ENCODE measurements around the gene RERG.

The RERG gene

GRCh38 chr12:15216036-15216889 lies 5.0 kb downstream of the RERG start:
- no peak for DNase-seq

- DNase-seq, result no peak
Observed at GRCh38 chr12:15214851-15215601, 6.2 kb downstream of the RERG start.

- DNase-seq, result no peak
Observed at GRCh38 chr12:15212930-15213329, 8.3 kb downstream of the RERG start.

GRCh38 chr12:15209782-15210181 lies 11.4 kb downstream of the RERG start:
- DNase-seq, result no peak

DNA sequence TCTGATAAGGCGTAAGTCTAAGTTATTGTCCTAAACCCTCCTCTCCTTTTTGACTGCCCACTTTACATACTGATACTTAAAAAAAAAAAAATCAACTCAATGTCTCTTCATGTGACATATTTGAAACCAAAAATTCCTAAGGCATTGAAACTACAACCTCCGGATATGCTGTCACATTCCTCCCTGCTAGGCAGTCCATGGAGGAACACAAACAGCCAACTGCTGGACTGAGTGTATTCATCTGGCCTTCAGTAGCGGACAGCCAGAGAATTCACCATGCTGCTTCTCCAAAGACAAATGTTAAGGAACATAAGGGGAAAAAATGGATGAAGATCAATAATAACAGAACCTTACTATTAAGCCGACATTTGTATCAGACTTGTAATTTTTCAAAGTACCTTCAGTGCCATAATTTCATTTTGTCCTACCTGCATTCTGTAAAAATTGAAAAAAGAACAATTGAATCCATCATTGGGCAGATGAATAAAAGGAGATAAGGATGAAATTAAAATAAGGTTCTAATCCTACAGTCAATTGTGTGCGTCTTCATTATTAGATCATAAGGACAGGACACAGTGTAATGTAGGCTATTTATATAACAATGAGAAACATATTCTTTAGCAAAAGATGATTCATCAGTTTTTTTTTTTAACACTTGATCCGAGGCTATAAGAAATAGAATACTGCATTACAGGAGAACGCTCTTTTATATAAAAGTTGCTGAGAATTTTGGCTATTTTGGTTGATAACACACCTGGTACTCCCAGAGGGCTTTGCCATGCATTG lies 12.2 kb downstream of the RERG start:
- no peak for DNase-seq

- no peak for DNase-seq
Observed at GRCh38 chr12:15208140-15208539, 13.1 kb downstream of the RERG start.

GRCh38 chr12:15206831-15207389 lies 14.3 kb downstream of the RERG start:
- DNase-seq, result no peak

DNA sequence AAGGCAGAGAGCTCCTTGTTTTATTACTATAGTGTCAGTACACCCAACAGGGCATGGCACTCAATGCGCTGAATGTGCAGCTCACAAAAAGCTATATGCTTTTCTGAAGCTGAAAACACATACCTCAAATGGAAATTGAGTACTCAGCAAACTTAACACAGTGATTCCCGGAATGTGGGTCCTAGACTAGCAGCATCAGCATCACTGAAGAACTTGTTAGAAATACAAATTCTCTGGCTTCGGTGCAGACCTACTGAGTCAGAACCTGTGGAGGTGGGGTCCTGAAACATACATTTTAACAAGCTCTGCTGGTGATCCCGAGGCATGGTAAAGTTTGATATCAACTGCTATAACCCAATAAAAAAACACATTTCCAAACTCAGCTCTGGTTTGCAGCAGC lies 14.9 kb downstream of the RERG start:
- no peak for DNase-seq

- no peak for DNase-seq
Observed at GRCh38 chr12:15205341-15206010, 15.7 kb downstream of the RERG start.

DNA sequence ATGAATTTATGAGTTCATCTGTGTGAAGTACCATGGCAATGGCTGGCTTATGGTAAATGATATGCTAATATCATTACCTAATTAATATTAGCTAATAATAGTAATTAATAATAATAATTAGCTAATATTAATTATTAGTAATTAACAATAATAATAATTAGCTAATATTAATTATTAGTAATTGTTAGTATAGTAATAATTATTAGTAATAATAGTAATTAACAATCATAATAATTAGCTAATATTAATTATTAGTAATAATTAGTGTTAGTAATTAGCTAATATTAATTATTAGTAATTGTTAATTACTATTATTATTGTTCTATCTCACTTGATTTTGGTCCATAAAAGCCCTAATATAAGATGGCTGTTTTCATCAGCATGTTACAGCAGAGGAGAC lies 19.8 kb downstream of the RERG start:
- DNase-seq, result no peak

DNA sequence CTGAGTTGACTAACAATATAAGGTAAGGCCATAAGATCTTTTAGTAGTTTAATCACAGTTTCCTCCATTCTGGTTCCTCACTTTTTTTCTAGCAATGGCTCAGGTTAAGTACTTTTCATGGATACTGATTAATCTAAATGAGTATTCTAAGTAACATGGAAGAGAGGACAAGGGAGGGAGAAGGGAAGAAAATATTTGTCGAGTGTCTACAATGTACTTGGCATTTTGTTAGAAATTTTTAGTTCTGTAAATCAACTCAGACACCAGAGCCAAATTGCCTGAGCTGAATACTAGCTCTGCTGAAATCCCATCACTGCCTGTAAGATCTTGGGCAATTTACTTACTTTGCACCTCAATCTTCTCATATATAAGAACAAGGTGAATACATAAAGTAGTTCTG lies 20.2 kb downstream of the RERG start:
- DNase-seq, result no peak

GRCh38 chr12:15200641-15201040 lies 20.6 kb downstream of the RERG start:
- DNase-seq, result no peak

GRCh38 chr12:15199930-15200329 lies 21.3 kb downstream of the RERG start:
- DNase-seq, result no peak

- DNase-seq, result no peak
Observed at GRCh38 chr12:15196678-15197505, 24.3 kb downstream of the RERG start.

GRCh38 chr12:15196221-15196620 lies 25.0 kb downstream of the RERG start:
- no peak for DNase-seq

DNA sequence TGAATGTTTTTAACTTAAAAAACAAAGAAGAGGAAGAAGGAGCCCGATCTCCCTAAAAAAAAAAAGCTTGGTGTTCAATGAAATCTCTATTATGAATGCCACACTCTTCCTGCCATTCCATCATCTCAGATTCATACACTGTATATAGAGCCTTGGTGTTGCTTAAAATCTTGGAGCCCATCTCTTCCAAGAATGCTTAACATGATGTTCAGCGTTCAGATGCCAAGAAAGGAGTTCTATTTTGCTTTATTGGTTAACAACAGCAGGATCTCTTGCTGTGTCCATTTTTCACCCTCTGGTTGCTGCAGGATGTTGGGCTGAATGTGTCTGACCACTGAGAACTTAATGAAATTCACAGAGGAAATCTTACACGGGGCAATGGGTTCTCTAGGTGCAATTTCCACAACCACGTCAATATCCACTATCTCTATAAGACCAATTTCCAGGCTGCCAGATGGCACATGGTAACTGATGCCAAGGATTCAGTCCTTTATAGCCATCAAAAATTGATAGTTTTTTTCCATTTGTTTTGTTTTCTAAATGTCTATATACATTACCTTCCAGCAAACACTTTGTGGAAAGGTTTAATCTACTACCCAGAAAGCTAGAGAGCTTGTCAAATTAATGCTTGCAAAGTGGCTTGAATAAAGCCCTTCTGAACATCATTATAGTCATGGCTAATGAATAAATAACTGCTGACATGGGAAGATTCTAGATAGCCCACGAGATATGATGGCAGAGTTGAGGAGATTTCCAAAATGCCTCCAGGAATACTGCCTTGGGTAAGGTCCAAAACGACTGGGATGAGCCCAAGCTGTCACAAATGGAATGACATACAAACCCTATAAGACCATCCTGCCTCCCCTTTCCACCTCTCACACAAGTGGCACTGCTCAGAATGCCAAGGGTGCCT lies 26.5 kb downstream of the RERG start:
- no peak for DNase-seq

GRCh38 chr12:15193946-15194345 lies 27.3 kb downstream of the RERG start:
- DNase-seq, result no peak

DNA sequence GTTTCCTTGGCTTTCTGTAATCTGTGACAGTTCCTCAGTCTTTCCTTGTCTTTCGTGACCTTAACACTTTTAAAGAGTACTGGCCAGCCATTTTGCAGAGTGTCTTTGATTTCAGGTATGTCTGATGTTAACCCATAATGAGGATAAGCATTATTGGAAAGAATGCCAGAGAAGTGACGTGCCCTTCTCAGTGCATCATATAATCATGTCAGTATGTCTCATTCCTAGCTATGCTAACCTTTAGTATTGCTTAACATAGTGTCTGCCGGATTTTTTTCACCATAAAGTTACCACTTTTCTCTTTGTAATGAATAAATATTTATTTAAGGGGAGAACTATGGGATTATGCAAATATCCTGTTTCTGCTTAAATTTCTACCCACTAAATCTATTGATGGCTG lies 28.5 kb downstream of the RERG start:
- no peak for DNase-seq

- no peak for DNase-seq
Observed at GRCh38 chr12:15188127-15188526, 33.1 kb downstream of the RERG start.

GRCh38 chr12:15186597-15186996 lies 34.6 kb downstream of the RERG start:
- no peak for DNase-seq

DNA sequence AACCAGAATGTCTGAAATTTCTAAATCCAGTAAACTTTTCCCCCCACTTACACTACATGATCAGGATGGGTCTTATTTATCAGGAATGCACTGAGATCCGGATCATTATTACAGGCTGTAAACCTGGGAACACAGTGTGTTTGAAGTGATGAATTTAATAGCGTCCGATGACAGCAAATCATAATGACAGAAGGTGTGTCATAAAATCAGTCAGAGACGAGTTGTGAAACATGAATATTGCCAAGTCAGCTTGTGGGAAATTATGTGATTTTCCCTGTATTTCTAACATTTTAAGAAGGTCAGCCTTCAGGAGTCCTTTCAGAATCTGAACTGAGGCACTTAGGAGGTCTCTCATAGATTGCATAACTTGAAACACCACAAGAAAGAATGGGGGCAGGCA lies 36.7 kb downstream of the RERG start:
- no peak for DNase-seq

Measured in NCI-H774 (cell line).